Thymus (tissue), 14 donors: ENCODE data around the gene ELOVL6. TPM values are rescaled to one million over a fixed set of nuclear protein-coding genes. Genes with fewer than 3 reads are reported as not detected.
A peak's percentile ranks its signal among the peaks of the same experiment; 100 is the strongest.
"Not testable (repeated sequence)": the region's sequence is repeated elsewhere in the genome, so short reads cannot be mapped to it uniquely, and the experiment has no call there.

Source experiments
- DNase-seq, 9 donors: peaks; one replicate each; pipeline ENCODE4 v3.0.0-alpha.2; 2013; ENCODE audit warnings: low spot score in 9 of 9, low read depth in 6 of 9, missing footprints in 1 of 9
- H3K27ac ChIP-seq, 2 donors: one replicate each; pipeline ENCODE4 v1.5.1; 2013; ENCODE audit warnings: control low read depth in 1 of 2, low read depth in 1 of 2, low read length in 1 of 2, mild to moderate bottlenecking in 1 of 2, moderate library complexity in 1 of 2
- H3K27me3 ChIP-seq, 2 donors: one replicate each; pipeline ENCODE4 v1.5.1; 2013; ENCODE audit warnings: low read length in 1 of 2; ENCODE audit not compliant: control insufficient read depth in 2 of 2, insufficient read depth in 1 of 2
- H3K36me3 ChIP-seq, 2 donors: one replicate each; pipeline ENCODE4 v1.5.1; 2013; ENCODE audit warnings: low read length in 1 of 2, mild to moderate bottlenecking in 1 of 2, moderate library complexity in 1 of 2; ENCODE audit not compliant: control insufficient read depth in 2 of 2, insufficient read depth in 2 of 2
- H3K4me1 ChIP-seq, 2 donors: one replicate each; pipeline ENCODE4 v1.5.1; 2013; ENCODE audit warnings: low read length in 2 of 2; ENCODE audit not compliant: control insufficient read depth in 2 of 2, insufficient read depth in 2 of 2
- H3K4me3 ChIP-seq, 2 donors: one replicate each; pipeline ENCODE4 v1.5.1; 2013; ENCODE audit warnings: low read length in 2 of 2, control low read depth in 1 of 2, mild to moderate bottlenecking in 1 of 2
- H3K9me3 ChIP-seq, 2 donors: one replicate each; pipeline ENCODE4 v1.5.1; 2013; ENCODE audit warnings: low read length in 1 of 2, mild to moderate bottlenecking in 1 of 2; ENCODE audit not compliant: control insufficient read depth in 2 of 2, insufficient read depth in 1 of 2
- WGBS: extraction: QIAGEN DNeasy Blood & Tissue Kit; methylation state at CpG from one replicate; pipeline ENCODE4 v1.1.7; 2013; 5-methylcytosine and 5-hydroxymethylcytosine counted together
- long read RNA-seq, 10 donors: transcript quantifications; one replicate each; lab custom pipeline, GENCODE V29; 2026
- polyA plus RNA-seq: library from polyadenylated mRNA; stranded (reverse); fragments of 200-250 nt; gene quantifications from one replicate; pipeline ENCODE4 v1.2.3, GENCODE V29; 2013
- total RNA-seq: library from RNA; stranded (reverse); fragments of 120-200 nt; gene quantifications from one replicate; pipeline ENCODE4 v1.2.4, GENCODE V29; 2013
- donor health status: healthy.

ELOVL6 gene
- total RNA-seq (3.1 TPM), polyA plus RNA-seq (2.8 TPM)
- long read RNA-seq, donor 1, result 0 reads
- long read RNA-seq, donor 2, result 0 reads
- long read RNA-seq, donor 3, partial matches to known transcripts, result 0 of 3 reads
- long read RNA-seq, donor 3, other reads (novel, unspliced or antisense), result 0 of 3 reads
- long read RNA-seq, donor 4, partial matches to known transcripts, result 0 of 3 reads
- long read RNA-seq, donor 4, other reads (novel, unspliced or antisense), result 0 of 3 reads
- long read RNA-seq, donor 5, transcript ELOVL6-201 (4 exons, 3,090 nt), result major isoform, 5 of 5 reads
- long read RNA-seq, donor 5, partial matches to known transcripts, result 0 of 5 reads
- long read RNA-seq, donor 5, other reads (novel, unspliced or antisense), result 0 of 5 reads
- long read RNA-seq, donor 6, partial matches to known transcripts, result 0 of 2 reads
- long read RNA-seq, donor 6, other reads (novel, unspliced or antisense), result 0 of 2 reads
- long read RNA-seq, donor 7, partial matches to known transcripts, result 0 of 2 reads
- long read RNA-seq, donor 7, other reads (novel, unspliced or antisense), result 0 of 2 reads
- long read RNA-seq, donor 8, result 0 reads
- long read RNA-seq, donor 9, result 0 reads
- long read RNA-seq, donor 10, result 0 reads

- Histone ChIP-seq H3K4me1 (peaks cover 3 to 15% of the 10 kb centered on the region in 2 donors), H3K36me3 (no peaks in the 10 kb centered on the region), H3K27me3 (peaks cover 0 to 5% of the 10 kb centered on the region in 2 donors), H3K27ac (peak within 1 kb of the TSS; percentile 21 to 75), H3K9me3 (peaks cover 0 to 2% of the 10 kb centered on the region in 2 donors), H3K4me3 (peak within 1 kb of the TSS; percentile 86 to 92)
- 1% methylated on average over 48 of the region's 48 CpGs for WGBS
- DNase-seq, result peak in 6 of 9 donors; percentile 18 to 59 (median 30)
Observed at GRCh38 chr4:110198435-110199416, at the start of gene ELOVL6. Gene ELOVL6 (minus strand): TSS chr4:110198615. CDS start chr4:110198335, 280 bp downstream.

DNA sequence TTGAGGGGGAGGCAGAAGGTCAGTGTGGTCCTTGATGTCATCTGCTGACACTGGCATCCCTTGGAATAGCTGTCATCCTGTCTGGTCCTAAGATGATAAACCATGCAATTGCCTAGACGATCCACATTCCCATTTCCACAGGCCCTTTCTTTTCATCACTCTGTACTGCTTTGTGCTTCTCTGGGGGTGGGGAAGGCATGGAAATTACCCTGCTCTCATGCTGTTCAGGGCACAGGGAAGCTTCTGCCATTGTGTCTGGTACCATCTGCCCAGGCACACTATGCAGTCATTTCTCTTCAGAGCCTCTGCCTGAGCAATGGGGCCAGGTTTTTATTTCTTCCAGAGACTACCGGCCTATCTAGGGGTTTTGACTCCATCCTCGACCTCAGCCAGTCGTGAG, 49.7 kb upstream of the ELOVL6 start:
- 92% methylated on average over 4 of the region's 4 CpGs for WGBS
- Histone ChIP-seq H3K27me3 (no peaks in the 10 kb centered on the region), H3K27ac (no peak overlapping the region), H3K4me3 (no peak overlapping the region), H3K36me3 (no peaks in the 10 kb centered on the region), H3K9me3 (no peaks in the 10 kb centered on the region), H3K4me1 (no peaks in the 10 kb centered on the region)
- no peak for DNase-seq

DNA sequence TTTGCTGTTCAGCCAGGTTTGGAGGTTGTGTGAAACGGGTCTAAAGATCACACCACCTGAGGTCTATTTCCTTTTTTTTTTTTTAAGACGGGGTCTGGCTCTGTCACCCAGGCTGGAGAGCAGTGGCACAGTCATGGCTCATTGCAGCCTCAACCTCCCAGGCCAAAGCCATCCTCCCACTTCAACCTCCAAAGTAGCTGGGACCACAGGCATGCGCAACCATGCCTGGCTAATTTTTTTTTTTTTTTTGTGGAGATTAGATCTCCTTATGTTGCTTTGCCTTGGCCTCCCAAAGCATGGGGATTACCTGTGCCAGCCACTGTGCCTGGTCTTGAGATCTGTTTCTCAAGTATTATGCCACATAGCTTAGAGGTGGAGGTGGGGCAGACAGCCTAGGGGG, 49.2 kb upstream of the ELOVL6 start:
- no peak for DNase-seq
- Histone ChIP-seq H3K4me3 (no peak overlapping the region), H3K27ac (no peak overlapping the region), H3K27me3 (no peaks in the 10 kb centered on the region), H3K36me3 (no peaks in the 10 kb centered on the region), H3K4me1 (no peaks in the 10 kb centered on the region), H3K9me3 (no peaks in the 10 kb centered on the region)
- WGBS, result 90% methylated on average over 3 of the region's 3 CpGs

DNA sequence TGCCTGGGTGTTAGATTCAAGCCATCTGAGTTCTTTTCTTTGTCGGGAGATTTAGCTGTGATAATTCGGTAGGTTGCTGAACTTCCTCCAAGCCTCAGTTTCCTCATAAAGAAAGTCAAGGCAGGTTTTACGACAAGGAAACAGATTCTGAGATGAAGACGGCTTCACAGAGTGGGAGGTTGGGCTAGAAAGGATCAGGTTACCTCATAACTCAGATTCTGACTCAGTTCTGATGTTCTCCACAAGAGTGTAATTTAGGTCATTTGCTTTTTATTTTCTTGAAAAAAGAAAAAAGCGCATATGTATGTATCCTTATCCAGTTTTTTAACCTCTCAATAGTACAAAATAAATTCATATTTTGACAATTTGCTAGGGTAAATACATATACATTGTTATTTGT, 47.2 kb upstream of the ELOVL6 start:
- H3K27ac ChIP-seq, result no peak overlapping the region
- WGBS, result 87% methylated on average over 5 of the region's 5 CpGs
- H3K4me3 ChIP-seq, result no peak overlapping the region
- H3K27me3 ChIP-seq, result no peaks in the 10 kb centered on the region
- no peaks in the 10 kb centered on the region for H3K36me3 ChIP-seq
- no peaks in the 10 kb centered on the region for H3K9me3 ChIP-seq
- no peaks in the 10 kb centered on the region for H3K4me1 ChIP-seq
- no peak for DNase-seq

- H3K36me3 ChIP-seq, result no peaks in the 10 kb centered on the region
- no peak overlapping the region for H3K27ac ChIP-seq
- no peak for DNase-seq
- no peaks in the 10 kb centered on the region for H3K9me3 ChIP-seq
- 94% methylated on average over 1 of the region's 1 CpG for WGBS
- H3K4me1 ChIP-seq, result no peaks in the 10 kb centered on the region
- H3K27me3 ChIP-seq, result no peaks in the 10 kb centered on the region
- H3K4me3 ChIP-seq, result no peak overlapping the region
Observed at GRCh38 chr4:110236324-110236723, 37.9 kb upstream of the ELOVL6 start.

DNA sequence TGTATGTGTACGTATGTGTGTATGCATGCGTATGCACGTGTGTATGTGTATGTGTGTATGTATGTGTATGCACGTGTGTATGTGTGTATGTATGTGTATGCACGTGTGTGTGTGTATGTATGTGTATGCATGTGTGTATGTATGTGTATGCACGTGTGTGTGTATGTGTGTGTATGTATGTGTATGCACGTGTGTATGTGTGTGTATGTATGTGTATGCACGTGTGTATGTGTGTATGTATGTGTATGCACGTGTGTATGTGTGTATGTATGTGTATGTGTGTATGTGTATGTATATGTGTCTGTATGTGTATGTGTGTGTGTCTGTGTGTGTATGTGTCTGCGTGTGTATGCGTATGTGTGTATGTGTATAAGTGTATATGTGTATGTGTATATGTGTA, 35.2 kb upstream of the ELOVL6 start:
- 74% methylated on average over 11 of the region's 11 CpGs for WGBS

DNA sequence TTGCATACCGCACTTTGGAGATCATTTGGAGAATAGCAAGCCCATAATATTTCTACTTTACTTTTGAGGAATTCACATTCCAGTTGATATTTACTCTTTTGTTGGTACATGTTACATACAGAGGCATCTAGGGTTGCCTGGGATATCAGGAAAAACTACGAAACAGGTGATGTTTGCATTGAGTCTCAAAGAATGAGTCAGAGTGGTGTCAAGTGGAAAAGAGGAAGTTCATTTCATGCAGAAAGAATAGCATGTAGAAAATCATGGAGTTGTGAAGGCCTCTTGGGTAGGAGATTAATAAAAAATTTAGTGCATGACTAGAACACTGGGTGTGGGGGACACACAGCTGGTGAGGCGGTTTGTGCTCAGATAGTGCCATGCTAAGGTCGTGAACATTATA, 33.5 kb upstream of the ELOVL6 start:
- H3K9me3 ChIP-seq, result no peaks in the 10 kb centered on the region
- no peaks in the 10 kb centered on the region for H3K36me3 ChIP-seq
- H3K27me3 ChIP-seq, result no peaks in the 10 kb centered on the region
- no peak for DNase-seq
- H3K4me1 ChIP-seq, result no peaks in the 10 kb centered on the region
- no peak overlapping the region for H3K27ac ChIP-seq
- 88% methylated on average over 4 of the region's 4 CpGs for WGBS
- no peak overlapping the region for H3K4me3 ChIP-seq

More for the DNA sequence above, 35.2 kb upstream of the ELOVL6 start:
- H3K36me3 ChIP-seq, H3K4me1 ChIP-seq, H3K27ac ChIP-seq, H3K9me3 ChIP-seq, H3K27me3 ChIP-seq, H3K4me3 ChIP-seq, DNase-seq: not testable (repeated sequence)

- H3K36me3 ChIP-seq, result no peaks in the 10 kb centered on the region
- H3K27me3 ChIP-seq, result no peaks in the 10 kb centered on the region
- H3K9me3 ChIP-seq, result no peaks in the 10 kb centered on the region
- no peak overlapping the region for H3K27ac ChIP-seq
- 92% methylated on average over 2 of the region's 2 CpGs for WGBS
- H3K4me1 ChIP-seq, result no peaks in the 10 kb centered on the region
- no peak for DNase-seq
- no peak overlapping the region for H3K4me3 ChIP-seq
Observed at GRCh38 chr4:110229266-110229665, 30.9 kb upstream of the ELOVL6 start.
